ENCODE measurements around the gene SYNGR4.

GRCh38 chr19:48386981-48387380 lies 22.8 kb downstream of the SYNGR4 start:
- no peak for TF ChIP-seq CTCF (IDR thresholded peaks at IDR 0.05)
- no peak for TF ChIP-seq POLR2A (IDR thresholded peaks at IDR 0.05)
